Choroid plexus epithelial cell (primary cell): ENCODE results near the gene ARHGAP5.
A peak's percentile ranks its signal among the peaks of the same experiment; 100 is the strongest.

Source experiments
- DNase-seq: peaks from one replicate; pipeline ENCODE4 v3.0.0-alpha.2; 2010; ENCODE audit warnings: low read depth
- H3K4me3 ChIP-seq: 2 replicates; pipeline ENCODE4 v1.5.1; 2011; ENCODE audit warnings: low read depth, mild to moderate bottlenecking, control low read depth, low read length, moderate library complexity
- CTCF ChIP-seq: conservative IDR thresholded peaks from 2 replicates; pipeline ENCODE4 v1.5.1; 2011; ENCODE audit warnings: low read depth, mild to moderate bottlenecking, control low read depth, inconsistent platforms, low read length, moderate library complexity

ARHGAP5 gene

GRCh38 chr14:32081901-32082300 is 4.8 kb downstream of the ARHGAP5 start:
- H3K4me3 ChIP-seq, result no peak overlapping the region
- no peak for TF ChIP-seq CTCF
- no peak for DNase-seq

- TF ChIP-seq CTCF, result no peak
- no peak for DNase-seq
- no peak overlapping the region for H3K4me3 ChIP-seq
Observed at GRCh38 chr14:32083315-32083624, 6.2 kb downstream of the ARHGAP5 start.

GRCh38 chr14:32083789-32084188 is 6.7 kb downstream of the ARHGAP5 start:
- TF ChIP-seq CTCF, result no peak
- no peak for DNase-seq

GRCh38 chr14:32085182-32085844 is 8.2 kb downstream of the ARHGAP5 start:
- TF ChIP-seq CTCF, result no peak
- DNase-seq, result no peak
- H3K4me3 ChIP-seq, result no peak overlapping the region

More at GRCh38 chr14:32083789-32084188, 6.7 kb downstream of the ARHGAP5 start:
- H3K4me3 ChIP-seq, result no peak overlapping the region

- no peak for DNase-seq
- no peak for TF ChIP-seq CTCF
- no peak overlapping the region for H3K4me3 ChIP-seq
Observed at GRCh38 chr14:32085845-32086383, 8.8 kb downstream of the ARHGAP5 start.

- DNase-seq, result peak; percentile 93
- no peak overlapping the region for H3K4me3 ChIP-seq
- no peak for TF ChIP-seq CTCF
Observed at GRCh38 chr14:32087173-32087861, 10.2 kb downstream of the ARHGAP5 start.

GRCh38 chr14:32087907-32088306 is 10.8 kb downstream of the ARHGAP5 start:
- TF ChIP-seq CTCF, result no peak
- H3K4me3 ChIP-seq, result no peak overlapping the region
- no peak for DNase-seq
